ENCODE data around the gene FCN1. TPM values are rescaled to one million over a fixed set of nuclear protein-coding genes. Genes with fewer than 3 reads are reported as not detected.

FCN1 gene
- total and polyA plus RNA-seq, 10 of the 15 experiments (the other 5 are each of a cell fraction or from before 2014, with no cell fraction given) = 0.08 TPM; not detected in 9

GRCh38 chr9:134965851-134966250 is 48.1 kb upstream of the FCN1 start:
- intact Hi-C loops (cut with micrococcal nuclease; ENCODE audit: unreplicated experiment) = no loop called here
- no peaks in the 10 kb centered on the region for H3K4me1 ChIP-seq (ENCODE audit: control insufficient read depth, insufficient read depth, low read length)
- FAIRE-seq = no peak
- CTCF ChIA-PET = interaction anchor here (1.6 kb wide), 1 partner anchor 17 kb away, joined by 3 read pairs; no protein-coding TSS in a partner anchor
- H3K79me2 ChIP-seq (ENCODE audit: control insufficient read depth, insufficient read depth, low read length) = no peaks in the 10 kb centered on the region
- WGBS (ENCODE audit: insufficient coverage, insufficient replicate concordance, low lambda C conversion rate, missing lambda C conversion rate) = 35% methylated on average over 6 of the region's 6 CpGs
- no peak overlapping the region for H3K4me2 ChIP-seq (ENCODE audit: control insufficient read depth, insufficient read depth)
- POLR2A ChIA-PET = no interaction called here
- H3K27ac ChIP-seq (ENCODE audit: control insufficient read depth, insufficient read depth) = no peak overlapping the region
- no peak overlapping the region for H3K9ac ChIP-seq (ENCODE audit: control insufficient read depth, insufficient read depth, low read length)
- TF ChIP-seq MYC (IDR thresholded peaks at IDR 0.05; ENCODE audit: insufficient read depth, insufficient read length, insufficient replicate concordance, low read length, severe bottlenecking) = no peak
- TF ChIP-seq E2F4 (IDR thresholded peaks at IDR 0.05; ENCODE audit: low read depth, low read length) = no peak
- no peaks in the 10 kb centered on the region for H3K9me3 ChIP-seq (replicated peaks; ENCODE audit: control insufficient read depth, insufficient read depth, low read length)
- H3K4me3 ChIP-seq = no peak overlapping the region
- no peak for DNase-seq (ENCODE audit: low read depth, low spot score)
- RAD21 ChIA-PET (ENCODE audit: unreplicated experiment) = no interaction called here
- in situ Hi-C loops (cut with MboI) = no loop called here
- no peaks in the 10 kb centered on the region for H4K20me1 ChIP-seq (ENCODE audit: control insufficient read depth, insufficient read depth)
- H3K27me3 ChIP-seq (replicated peaks in 1 of 2; ENCODE audit: control insufficient read depth in 2 of 2, insufficient read depth in 2 of 2, low read length in 1 of 2) = no peaks in the 10 kb centered on the region; a peak in 1 of 4 replicates
- BruUV-seq (replicated peaks) = no TSS peak
- no peak for ATAC-seq
- no peaks in the 10 kb centered on the region for H3K36me3 ChIP-seq (ENCODE audit: control insufficient read depth in 2 of 2, insufficient read depth in 2 of 2, low read length in 1 of 2)
- SMC1A ChIA-PET (ENCODE audit: uncharacterized antibody, unreplicated experiment) = no interaction called here
- H2AFZ ChIP-seq (ENCODE audit: control insufficient read depth, low read depth, low read length) = no peak overlapping the region

GRCh38 chr9:134965411-134965810 is 47.7 kb upstream of the FCN1 start:
- no peaks in the 10 kb centered on the region for H3K4me1 ChIP-seq (ENCODE audit: control insufficient read depth, insufficient read depth, low read length)
- H4K20me1 ChIP-seq (ENCODE audit: control insufficient read depth, insufficient read depth) = no peaks in the 10 kb centered on the region
- no peaks in the 10 kb centered on the region; a peak in 1 of 4 replicates for H3K27me3 ChIP-seq (replicated peaks in 1 of 2; ENCODE audit: control insufficient read depth in 2 of 2, insufficient read depth in 2 of 2, low read length in 1 of 2)
- ATAC-seq = no peak
- no TSS peak for BruUV-seq (replicated peaks)
- ChIA-PET RAD21 (ENCODE audit: unreplicated experiment) (no interaction called here), POLR2A (no interaction called here), CTCF (interaction anchor here (1.6 kb wide), 1 partner anchor 17 kb away, joined by 3 read pairs; no protein-coding TSS in a partner anchor), SMC1A (ENCODE audit: uncharacterized antibody, unreplicated experiment) (no interaction called here)
- no peak overlapping the region for H2AFZ ChIP-seq (ENCODE audit: control insufficient read depth, low read depth, low read length)
- 7% methylated on average over 4 of the region's 4 CpGs for WGBS (ENCODE audit: insufficient coverage, insufficient replicate concordance, low lambda C conversion rate, missing lambda C conversion rate)
- DNase-seq (ENCODE audit: low read depth, low spot score) = no peak
- no peak overlapping the region for H3K4me2 ChIP-seq (ENCODE audit: control insufficient read depth, insufficient read depth)
- no peaks in the 10 kb centered on the region for H3K9me3 ChIP-seq (replicated peaks; ENCODE audit: control insufficient read depth, insufficient read depth, low read length)
- intact Hi-C loops (cut with micrococcal nuclease; ENCODE audit: unreplicated experiment) = no loop called here
- H3K79me2 ChIP-seq (ENCODE audit: control insufficient read depth, insufficient read depth, low read length) = no peaks in the 10 kb centered on the region
- no peak overlapping the region for H3K27ac ChIP-seq (ENCODE audit: control insufficient read depth, insufficient read depth)
- no peak for FAIRE-seq
- TF ChIP-seq ZNF384 (IDR thresholded peaks at IDR 0.05; ENCODE audit: borderline replicate concordance, low read depth, low read length) (no peak), CBX5 (IDR thresholded peaks at IDR 0.05; ENCODE audit: low read depth) (no peak), PKNOX1 (IDR thresholded peaks at IDR 0.05) (no peak), JUND (IDR thresholded peaks at IDR 0.05; ENCODE audit: low read depth, low read length) (no peak), TAF1 (IDR thresholded peaks at IDR 0.05; ENCODE audit: borderline replicate concordance, low read depth, low read length) (no peak), BCL3 (IDR thresholded peaks at IDR 0.05; ENCODE audit: borderline replicate concordance, insufficient read depth, low read depth, low read length, poor library complexity, severe bottlenecking) (no peak), SIN3A (IDR thresholded peaks at IDR 0.05; ENCODE audit: low read depth, low read length) (no peak), IKZF2 (IDR thresholded peaks at IDR 0.05) (no peak)
- no peak overlapping the region for H3K9ac ChIP-seq (ENCODE audit: control insufficient read depth, insufficient read depth, low read length)
- H3K36me3 ChIP-seq (ENCODE audit: control insufficient read depth in 2 of 2, insufficient read depth in 2 of 2, low read length in 1 of 2) = no peaks in the 10 kb centered on the region
- in situ Hi-C loops (cut with MboI) = no loop called here
- no peak overlapping the region for H3K4me3 ChIP-seq

All from GM12878 (cell line).